ENCODE results near the gene DSCAM. TPM values are rescaled to one million over a fixed set of nuclear protein-coding genes. Genes with fewer than 3 reads are reported as not detected.

DSCAM gene
- total and polyA plus RNA-seq, 2 experiments from 2014 or later, result 0.07 TPM; not detected in 1

DNA sequence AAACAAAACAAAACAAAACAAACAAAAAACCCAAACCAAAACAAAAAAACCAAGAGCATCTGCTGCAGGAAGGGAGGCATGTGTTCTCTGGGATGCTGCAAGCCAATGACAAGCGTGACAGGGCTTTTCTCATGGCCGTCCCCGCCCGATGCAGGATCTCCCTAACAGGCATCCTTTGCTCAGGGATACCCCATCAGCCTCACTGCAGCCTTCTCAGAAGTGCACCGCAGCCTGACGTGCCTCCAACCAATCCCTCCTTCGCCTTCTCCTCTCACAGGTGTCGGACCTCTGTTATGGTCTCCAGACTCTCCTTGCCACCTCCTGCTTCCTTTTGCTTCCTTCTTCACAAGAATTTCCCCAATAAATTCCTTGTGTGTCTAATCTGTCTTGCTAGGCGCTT is 832.6 kb downstream of the DSCAM start:
- no peaks in the 10 kb centered on the region for H3K79me2 ChIP-seq (replicated peaks; ENCODE audit: insufficient read depth)
- DNase-seq (ENCODE audit: low spot score), result no peak
- H3K36me3 ChIP-seq (ENCODE audit: insufficient read depth), result no peaks in the 10 kb centered on the region
- no peaks in the 10 kb centered on the region for H3K4me1 Mint-ChIP-seq
- no peak overlapping the region for H3K27ac ChIP-seq (ENCODE audit: low read depth)
- TF ChIP-seq, protein P1, sequence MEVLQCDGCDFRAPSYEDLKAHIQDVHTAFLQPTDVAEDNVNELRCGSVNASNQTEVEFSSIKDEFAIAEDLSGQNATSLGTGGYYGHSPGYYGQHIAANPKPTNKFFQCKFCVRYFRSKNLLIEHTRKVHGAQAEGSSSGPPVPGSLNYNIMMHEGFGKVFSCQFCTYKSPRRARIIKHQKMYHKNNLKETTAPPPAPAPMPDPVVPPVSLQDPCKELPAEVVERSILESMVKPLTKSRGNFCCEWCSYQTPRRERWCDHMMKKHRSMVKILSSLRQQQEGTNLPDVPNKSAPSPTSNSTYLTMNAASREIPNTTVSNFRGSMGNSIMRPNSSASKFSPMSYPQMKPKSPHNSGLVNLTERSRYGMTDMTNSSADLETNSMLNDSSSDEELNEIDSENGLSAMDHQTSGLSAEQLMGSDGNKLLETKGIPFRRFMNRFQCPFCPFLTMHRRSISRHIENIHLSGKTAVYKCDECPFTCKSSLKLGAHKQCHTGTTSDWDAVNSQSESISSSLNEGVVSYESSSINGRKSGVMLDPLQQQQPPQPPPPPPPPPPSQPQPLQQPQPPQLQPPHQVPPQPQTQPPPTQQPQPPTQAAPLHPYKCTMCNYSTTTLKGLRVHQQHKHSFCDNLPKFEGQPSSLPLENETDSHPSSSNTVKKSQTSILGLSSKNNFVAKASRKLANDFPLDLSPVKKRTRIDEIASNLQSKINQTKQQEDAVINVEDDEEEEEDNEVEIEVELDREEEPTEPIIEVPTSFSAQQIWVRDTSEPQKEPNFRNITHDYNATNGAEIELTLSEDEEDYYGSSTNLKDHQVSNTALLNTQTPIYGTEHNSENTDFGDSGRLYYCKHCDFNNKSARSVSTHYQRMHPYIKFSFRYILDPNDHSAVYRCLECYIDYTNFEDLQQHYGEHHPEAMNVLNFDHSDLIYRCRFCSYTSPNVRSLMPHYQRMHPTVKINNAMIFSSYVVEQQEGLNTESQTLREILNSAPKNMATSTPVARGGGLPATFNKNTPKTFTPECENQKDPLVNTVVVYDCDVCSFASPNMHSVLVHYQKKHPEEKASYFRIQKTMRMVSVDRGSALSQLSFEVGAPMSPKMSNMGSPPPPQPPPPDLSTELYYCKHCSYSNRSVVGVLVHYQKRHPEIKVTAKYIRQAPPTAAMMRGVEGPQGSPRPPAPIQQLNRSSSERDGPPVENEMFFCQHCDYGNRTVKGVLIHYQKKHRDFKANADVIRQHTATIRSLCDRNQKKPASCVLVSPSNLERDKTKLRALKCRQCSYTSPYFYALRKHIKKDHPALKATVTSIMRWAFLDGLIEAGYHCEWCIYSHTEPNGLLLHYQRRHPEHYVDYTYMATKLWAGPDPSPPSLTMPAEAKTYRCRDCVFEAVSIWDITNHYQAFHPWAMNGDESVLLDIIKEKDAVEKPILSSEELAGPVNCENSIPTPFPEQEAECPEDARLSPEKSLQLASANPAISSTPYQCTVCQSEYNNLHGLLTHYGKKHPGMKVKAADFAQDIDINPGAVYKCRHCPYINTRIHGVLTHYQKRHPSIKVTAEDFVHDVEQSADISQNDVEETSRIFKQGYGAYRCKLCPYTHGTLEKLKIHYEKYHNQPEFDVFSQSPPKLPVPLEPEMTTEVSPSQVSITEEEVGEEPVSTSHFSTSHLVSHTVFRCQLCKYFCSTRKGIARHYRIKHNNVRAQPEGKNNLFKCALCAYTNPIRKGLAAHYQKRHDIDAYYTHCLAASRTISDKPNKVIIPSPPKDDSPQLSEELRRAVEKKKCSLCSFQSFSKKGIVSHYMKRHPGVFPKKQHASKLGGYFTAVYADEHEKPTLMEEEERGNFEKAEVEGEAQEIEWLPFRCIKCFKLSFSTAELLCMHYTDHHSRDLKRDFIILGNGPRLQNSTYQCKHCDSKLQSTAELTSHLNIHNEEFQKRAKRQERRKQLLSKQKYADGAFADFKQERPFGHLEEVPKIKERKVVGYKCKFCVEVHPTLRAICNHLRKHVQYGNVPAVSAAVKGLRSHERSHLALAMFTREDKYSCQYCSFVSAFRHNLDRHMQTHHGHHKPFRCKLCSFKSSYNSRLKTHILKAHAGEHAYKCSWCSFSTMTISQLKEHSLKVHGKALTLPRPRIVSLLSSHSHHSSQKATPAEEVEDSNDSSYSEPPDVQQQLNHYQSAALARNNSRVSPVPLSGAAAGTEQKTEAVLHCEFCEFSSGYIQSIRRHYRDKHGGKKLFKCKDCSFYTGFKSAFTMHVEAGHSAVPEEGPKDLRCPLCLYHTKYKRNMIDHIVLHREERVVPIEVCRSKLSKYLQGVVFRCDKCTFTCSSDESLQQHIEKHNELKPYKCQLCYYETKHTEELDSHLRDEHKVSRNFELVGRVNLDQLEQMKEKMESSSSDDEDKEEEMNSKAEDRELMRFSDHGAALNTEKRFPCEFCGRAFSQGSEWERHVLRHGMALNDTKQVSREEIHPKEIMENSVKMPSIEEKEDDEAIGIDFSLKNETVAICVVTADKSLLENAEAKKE (CRISPR knock-in tag; IDR thresholded peaks at IDR 0.05), result no peak
- TF ChIP-seq NANOG (IDR thresholded peaks at IDR 0.05; ENCODE audit: borderline replicate concordance) (no peak), JUNB (IDR thresholded peaks at IDR 0.05; ENCODE audit: unreplicated experiment) (no peak), CREB1 (CRISPR knock-in tag; IDR thresholded peaks at IDR 0.05; ENCODE audit: low read depth) (no peak), EZH2 (IDR thresholded peaks at IDR 0.05; ENCODE audit: low read depth, unreplicated experiment) (no peak), STAT1 (IDR thresholded peaks at IDR 0.05; ENCODE audit: unreplicated experiment) (no peak), ZNF331 (CRISPR knock-in tag; IDR thresholded peaks at IDR 0.05; ENCODE audit: low read depth) (no peak), EZH2phosphoT487 (IDR thresholded peaks at IDR 0.05; ENCODE audit: unreplicated experiment) (no peak), ZNF114 (CRISPR knock-in tag; IDR thresholded peaks at IDR 0.05) (no peak), POLR2AphosphoS5 (IDR thresholded peaks at IDR 0.05; ENCODE audit: low read depth) (no peak)
- TF ChIP-seq, protein P2, sequence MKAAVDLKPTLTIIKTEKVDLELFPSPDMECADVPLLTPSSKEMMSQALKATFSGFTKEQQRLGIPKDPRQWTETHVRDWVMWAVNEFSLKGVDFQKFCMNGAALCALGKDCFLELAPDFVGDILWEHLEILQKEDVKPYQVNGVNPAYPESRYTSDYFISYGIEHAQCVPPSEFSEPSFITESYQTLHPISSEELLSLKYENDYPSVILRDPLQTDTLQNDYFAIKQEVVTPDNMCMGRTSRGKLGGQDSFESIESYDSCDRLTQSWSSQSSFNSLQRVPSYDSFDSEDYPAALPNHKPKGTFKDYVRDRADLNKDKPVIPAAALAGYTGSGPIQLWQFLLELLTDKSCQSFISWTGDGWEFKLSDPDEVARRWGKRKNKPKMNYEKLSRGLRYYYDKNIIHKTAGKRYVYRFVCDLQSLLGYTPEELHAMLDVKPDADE (IDR thresholded peaks at IDR 0.05), result no peak
- TF ChIP-seq, protein P3, sequence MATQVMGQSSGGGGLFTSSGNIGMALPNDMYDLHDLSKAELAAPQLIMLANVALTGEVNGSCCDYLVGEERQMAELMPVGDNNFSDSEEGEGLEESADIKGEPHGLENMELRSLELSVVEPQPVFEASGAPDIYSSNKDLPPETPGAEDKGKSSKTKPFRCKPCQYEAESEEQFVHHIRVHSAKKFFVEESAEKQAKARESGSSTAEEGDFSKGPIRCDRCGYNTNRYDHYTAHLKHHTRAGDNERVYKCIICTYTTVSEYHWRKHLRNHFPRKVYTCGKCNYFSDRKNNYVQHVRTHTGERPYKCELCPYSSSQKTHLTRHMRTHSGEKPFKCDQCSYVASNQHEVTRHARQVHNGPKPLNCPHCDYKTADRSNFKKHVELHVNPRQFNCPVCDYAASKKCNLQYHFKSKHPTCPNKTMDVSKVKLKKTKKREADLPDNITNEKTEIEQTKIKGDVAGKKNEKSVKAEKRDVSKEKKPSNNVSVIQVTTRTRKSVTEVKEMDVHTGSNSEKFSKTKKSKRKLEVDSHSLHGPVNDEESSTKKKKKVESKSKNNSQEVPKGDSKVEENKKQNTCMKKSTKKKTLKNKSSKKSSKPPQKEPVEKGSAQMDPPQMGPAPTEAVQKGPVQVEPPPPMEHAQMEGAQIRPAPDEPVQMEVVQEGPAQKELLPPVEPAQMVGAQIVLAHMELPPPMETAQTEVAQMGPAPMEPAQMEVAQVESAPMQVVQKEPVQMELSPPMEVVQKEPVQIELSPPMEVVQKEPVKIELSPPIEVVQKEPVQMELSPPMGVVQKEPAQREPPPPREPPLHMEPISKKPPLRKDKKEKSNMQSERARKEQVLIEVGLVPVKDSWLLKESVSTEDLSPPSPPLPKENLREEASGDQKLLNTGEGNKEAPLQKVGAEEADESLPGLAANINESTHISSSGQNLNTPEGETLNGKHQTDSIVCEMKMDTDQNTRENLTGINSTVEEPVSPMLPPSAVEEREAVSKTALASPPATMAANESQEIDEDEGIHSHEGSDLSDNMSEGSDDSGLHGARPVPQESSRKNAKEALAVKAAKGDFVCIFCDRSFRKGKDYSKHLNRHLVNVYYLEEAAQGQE (IDR thresholded peaks at IDR 0.05; ENCODE audit: unreplicated experiment), result no peak
- TF ChIP-seq, protein P4, sequence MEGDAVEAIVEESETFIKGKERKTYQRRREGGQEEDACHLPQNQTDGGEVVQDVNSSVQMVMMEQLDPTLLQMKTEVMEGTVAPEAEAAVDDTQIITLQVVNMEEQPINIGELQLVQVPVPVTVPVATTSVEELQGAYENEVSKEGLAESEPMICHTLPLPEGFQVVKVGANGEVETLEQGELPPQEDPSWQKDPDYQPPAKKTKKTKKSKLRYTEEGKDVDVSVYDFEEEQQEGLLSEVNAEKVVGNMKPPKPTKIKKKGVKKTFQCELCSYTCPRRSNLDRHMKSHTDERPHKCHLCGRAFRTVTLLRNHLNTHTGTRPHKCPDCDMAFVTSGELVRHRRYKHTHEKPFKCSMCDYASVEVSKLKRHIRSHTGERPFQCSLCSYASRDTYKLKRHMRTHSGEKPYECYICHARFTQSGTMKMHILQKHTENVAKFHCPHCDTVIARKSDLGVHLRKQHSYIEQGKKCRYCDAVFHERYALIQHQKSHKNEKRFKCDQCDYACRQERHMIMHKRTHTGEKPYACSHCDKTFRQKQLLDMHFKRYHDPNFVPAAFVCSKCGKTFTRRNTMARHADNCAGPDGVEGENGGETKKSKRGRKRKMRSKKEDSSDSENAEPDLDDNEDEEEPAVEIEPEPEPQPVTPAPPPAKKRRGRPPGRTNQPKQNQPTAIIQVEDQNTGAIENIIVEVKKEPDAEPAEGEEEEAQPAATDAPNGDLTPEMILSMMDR (conservative IDR thresholded peaks at IDR 0.05; ENCODE audit: low read depth in 2 of 2), result no peak
- H3K4me2 ChIP-seq, result no peak overlapping the region
- H4K20me1 ChIP-seq (replicated peaks; ENCODE audit: insufficient read depth), result no peaks in the 10 kb centered on the region
- peaks cover 50% of the 10 kb centered on the region for H3K9me3 Mint-ChIP-seq
- no peak for ATAC-seq
- H3K27ac Mint-ChIP-seq, result no peak overlapping the region
- H3K27me3 ChIP-seq (ENCODE audit: insufficient read depth), result no peaks in the 10 kb centered on the region
- H3K4me1 ChIP-seq (ENCODE audit: insufficient read depth), result no peaks in the 10 kb centered on the region
- no peak overlapping the region for H3K4me3 ChIP-seq
- no peaks in the 10 kb centered on the region for H3F3A ChIP-seq (replicated peaks; ENCODE audit: low read depth)
- no peak overlapping the region for H3K4me3 Mint-ChIP-seq
- H3K27me3 Mint-ChIP-seq (ENCODE audit: insufficient read depth, low read depth, poor library complexity), result peaks cover 7% of the 10 kb centered on the region
- peaks cover 6% of the 10 kb centered on the region for H3K36me3 Mint-ChIP-seq (ENCODE audit: low read depth)
- H2AFZ ChIP-seq, result no peak overlapping the region
- no peaks in the 10 kb centered on the region for H3K9me2 ChIP-seq (ENCODE audit: insufficient read depth)

Measured in GM23338 (cell line).